ENCODE measurements around the gene NRG2. TPM values are rescaled to one million over a fixed set of nuclear protein-coding genes. Genes with fewer than 3 reads are reported as not detected.

Gene NRG2
- total and polyA plus RNA-seq, 4 donors, result 2.4 to 11.5 (median 7.3) TPM

DNA sequence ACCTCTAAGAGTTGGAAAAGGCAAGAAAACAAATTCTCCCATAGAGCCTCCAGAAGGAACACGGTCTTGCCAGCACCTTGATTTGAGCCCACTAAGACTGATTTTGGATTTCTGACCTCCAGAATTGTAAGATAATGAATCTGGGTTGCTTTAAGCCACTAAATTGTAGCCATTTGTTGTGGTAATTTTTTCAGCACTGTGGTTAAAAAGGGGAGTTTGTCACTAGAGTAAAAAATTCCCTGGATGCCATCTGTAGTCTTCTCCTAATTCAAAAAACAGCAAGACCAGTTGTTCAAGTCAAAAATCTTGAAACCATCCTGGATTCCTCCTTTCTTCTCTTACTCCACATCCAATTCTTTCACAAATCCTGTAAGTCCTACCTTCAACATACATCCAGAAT, 39.6 kb downstream of the NRG2 start:
- no peak overlapping the region for H3K27ac ChIP-seq (ENCODE audit: low read depth, low read length)
- no peaks in the 10 kb centered on the region for H3K9me3 ChIP-seq (ENCODE audit: control insufficient read depth, insufficient read depth, low read length)
- no peak for DNase-seq (ENCODE audit: low read depth in 4 of 6, low spot score in 6 of 6)
- H3K4me3 ChIP-seq (ENCODE audit: low read depth, low read length), result no peak overlapping the region
- H3K27me3 ChIP-seq (ENCODE audit: control insufficient read depth, insufficient read depth, low read length), result no peaks in the 10 kb centered on the region
- WGBS (ENCODE audit: insufficient coverage), result 91% methylated on average over 1 of the region's 1 CpG
- H3K36me3 ChIP-seq (ENCODE audit: control insufficient read depth, insufficient read depth, low read length), result no peaks in the 10 kb centered on the region
- peaks cover 5% of the 10 kb centered on the region for H3K4me1 ChIP-seq (ENCODE audit: control insufficient read depth, insufficient read depth, low read length)

DNA sequence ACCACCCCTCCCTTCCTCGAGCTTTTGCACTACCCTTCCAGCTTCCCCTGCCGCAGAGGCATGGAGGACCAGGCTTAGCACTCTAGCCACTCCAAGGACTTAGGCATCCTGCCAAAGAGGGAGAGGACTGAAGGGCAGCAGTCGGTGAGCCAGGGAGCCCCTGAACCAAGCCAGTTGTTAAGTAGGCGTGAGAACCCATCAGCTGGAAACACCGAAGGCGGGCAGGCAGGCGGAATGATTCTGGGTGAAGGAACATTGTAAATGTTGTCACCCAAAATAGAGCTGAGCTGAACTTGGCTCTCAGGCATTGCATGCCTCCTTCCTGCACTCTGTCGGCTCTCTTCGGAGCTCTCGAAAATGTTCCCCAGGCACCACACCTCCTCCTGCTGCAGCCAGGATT, 42.8 kb downstream of the NRG2 start:
- no peaks in the 10 kb centered on the region for H3K27me3 ChIP-seq (ENCODE audit: control insufficient read depth, insufficient read depth, low read length)
- DNase-seq (ENCODE audit: low read depth in 4 of 6, low spot score in 6 of 6), result peak in 1 of 6 donors; percentile 31
- H3K27ac ChIP-seq (ENCODE audit: low read depth, low read length), result no peak overlapping the region
- H3K4me1 ChIP-seq (ENCODE audit: control insufficient read depth, insufficient read depth, low read length), result peaks cover 5% of the 10 kb centered on the region
- no peaks in the 10 kb centered on the region for H3K36me3 ChIP-seq (ENCODE audit: control insufficient read depth, insufficient read depth, low read length)
- WGBS (ENCODE audit: insufficient coverage), result 78% methylated on average over 8 of the region's 10 CpGs
- no peaks in the 10 kb centered on the region for H3K9me3 ChIP-seq (ENCODE audit: control insufficient read depth, insufficient read depth, low read length)
- H3K4me3 ChIP-seq (ENCODE audit: low read depth, low read length), result no peak overlapping the region

DNA sequence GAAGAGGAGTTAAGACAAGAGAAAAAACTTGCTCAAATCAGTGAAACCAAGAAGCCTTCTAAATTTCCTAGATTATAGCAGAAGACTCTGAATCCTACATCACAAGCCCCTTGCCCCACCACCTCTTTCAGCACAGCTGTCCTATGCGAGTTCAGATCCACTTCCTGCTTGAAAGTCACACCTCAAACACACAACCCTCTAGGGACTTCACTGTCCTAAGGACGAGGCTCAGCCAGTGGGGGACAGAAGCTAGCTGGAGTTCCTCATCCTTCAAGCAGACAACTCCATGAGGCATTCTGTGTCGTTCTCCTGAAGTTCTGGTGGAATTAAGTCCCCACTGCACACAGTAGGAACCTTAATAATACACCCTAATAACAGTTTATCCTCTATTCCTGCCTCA, 44.3 kb downstream of the NRG2 start:
- peaks cover 5% of the 10 kb centered on the region for H3K4me1 ChIP-seq (ENCODE audit: control insufficient read depth, insufficient read depth, low read length)
- H3K27ac ChIP-seq (ENCODE audit: low read depth, low read length), result no peak overlapping the region
- no peak for DNase-seq (ENCODE audit: low read depth in 4 of 6, low spot score in 6 of 6)
- no peaks in the 10 kb centered on the region for H3K9me3 ChIP-seq (ENCODE audit: control insufficient read depth, insufficient read depth, low read length)
- no peaks in the 10 kb centered on the region for H3K36me3 ChIP-seq (ENCODE audit: control insufficient read depth, insufficient read depth, low read length)
- 82% methylated on average over 3 of the region's 3 CpGs for WGBS (ENCODE audit: insufficient coverage)
- no peak overlapping the region for H3K4me3 ChIP-seq (ENCODE audit: low read depth, low read length)
- H3K27me3 ChIP-seq (ENCODE audit: control insufficient read depth, insufficient read depth, low read length), result no peaks in the 10 kb centered on the region

DNA sequence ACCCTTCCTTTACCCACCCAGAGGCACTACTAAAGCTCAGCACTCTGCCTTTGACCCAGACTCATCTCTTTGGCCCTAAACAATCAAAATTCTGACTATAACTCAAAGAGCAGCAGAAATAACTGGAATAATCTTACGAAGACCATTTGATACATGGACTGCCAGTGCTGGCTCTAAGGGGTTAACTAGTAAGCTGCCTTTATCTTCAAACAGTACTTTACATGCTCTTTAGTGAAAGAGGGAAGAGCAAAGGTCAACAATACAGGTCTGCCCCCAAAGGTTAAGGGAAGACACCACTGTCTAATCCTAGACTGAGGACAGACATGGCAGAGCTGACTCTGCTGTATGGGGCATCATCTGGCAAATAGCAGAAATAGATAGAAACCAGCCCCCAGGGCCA, 45.8 kb downstream of the NRG2 start:
- peaks cover 5% of the 10 kb centered on the region for H3K4me1 ChIP-seq (ENCODE audit: control insufficient read depth, insufficient read depth, low read length)
- H3K4me3 ChIP-seq (ENCODE audit: low read depth, low read length), result no peak overlapping the region
- WGBS (ENCODE audit: insufficient coverage), result 100% methylated on average over 1 of the region's 1 CpG
- H3K9me3 ChIP-seq (ENCODE audit: control insufficient read depth, insufficient read depth, low read length), result no peaks in the 10 kb centered on the region
- no peaks in the 10 kb centered on the region for H3K27me3 ChIP-seq (ENCODE audit: control insufficient read depth, insufficient read depth, low read length)
- no peaks in the 10 kb centered on the region for H3K36me3 ChIP-seq (ENCODE audit: control insufficient read depth, insufficient read depth, low read length)
- DNase-seq (ENCODE audit: low read depth in 4 of 6, low spot score in 6 of 6), result no peak
- no peak overlapping the region for H3K27ac ChIP-seq (ENCODE audit: low read depth, low read length)

DNA sequence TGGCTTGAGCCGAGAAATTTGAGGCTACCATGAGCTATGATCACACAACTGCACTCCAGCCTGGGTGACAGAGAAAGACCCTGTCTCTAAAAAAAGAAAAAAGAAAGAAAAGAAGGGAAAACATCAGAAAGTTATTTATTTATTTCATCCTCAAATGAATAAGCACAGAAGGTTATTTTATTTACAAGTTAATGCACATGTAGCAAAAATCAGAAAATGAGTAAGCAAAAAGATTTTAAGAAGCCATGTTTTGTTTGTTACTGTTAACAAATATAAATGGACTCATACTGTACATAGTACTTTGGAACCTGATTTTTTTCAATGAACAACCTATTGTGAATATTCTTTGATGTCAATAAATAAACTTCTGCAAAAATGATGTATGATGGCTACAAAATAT, 47.2 kb downstream of the NRG2 start:
- Histone ChIP-seq H3K27ac (ENCODE audit: low read depth, low read length) (no peak overlapping the region), H3K27me3 (ENCODE audit: control insufficient read depth, insufficient read depth, low read length) (no peaks in the 10 kb centered on the region), H3K36me3 (ENCODE audit: control insufficient read depth, insufficient read depth, low read length) (no peaks in the 10 kb centered on the region), H3K4me3 (ENCODE audit: low read depth, low read length) (no peak overlapping the region), H3K9me3 (ENCODE audit: control insufficient read depth, insufficient read depth, low read length) (no peaks in the 10 kb centered on the region), H3K4me1 (ENCODE audit: control insufficient read depth, insufficient read depth, low read length) (peaks cover 5% of the 10 kb centered on the region)
- no CpG with 5 or more reads among the region's 1 CpG for WGBS (ENCODE audit: insufficient coverage)
- DNase-seq (ENCODE audit: low read depth in 4 of 6, low spot score in 6 of 6), result no peak

DNA sequence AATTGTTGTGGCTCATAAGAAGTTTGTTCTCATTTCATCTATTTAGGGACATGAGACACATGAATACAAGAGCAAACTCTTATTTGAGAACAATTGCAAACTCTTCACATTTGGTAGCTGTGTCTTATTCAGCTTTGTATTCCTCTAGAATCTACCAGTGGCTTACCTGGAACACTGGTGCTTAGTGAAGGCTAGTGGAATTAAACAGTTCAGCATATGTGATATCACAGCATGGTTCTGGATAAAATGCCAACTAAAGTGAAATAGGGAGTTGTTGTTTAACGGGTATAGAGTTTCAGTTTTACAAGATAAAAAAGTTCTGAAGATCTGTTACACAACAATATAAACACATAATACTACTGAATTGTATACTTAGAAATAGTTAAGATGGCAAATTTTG, 48.9 kb downstream of the NRG2 start:
- H3K27me3 ChIP-seq (ENCODE audit: control insufficient read depth, insufficient read depth, low read length), result no peaks in the 10 kb centered on the region
- no peak overlapping the region for H3K27ac ChIP-seq (ENCODE audit: low read depth, low read length)
- H3K4me1 ChIP-seq (ENCODE audit: control insufficient read depth, insufficient read depth, low read length), result no peaks in the 10 kb centered on the region
- no peak overlapping the region for H3K4me3 ChIP-seq (ENCODE audit: low read depth, low read length)
- no CpG with 5 or more reads among the region's 1 CpG for WGBS (ENCODE audit: insufficient coverage)
- no peaks in the 10 kb centered on the region for H3K36me3 ChIP-seq (ENCODE audit: control insufficient read depth, insufficient read depth, low read length)
- no peaks in the 10 kb centered on the region for H3K9me3 ChIP-seq (ENCODE audit: control insufficient read depth, insufficient read depth, low read length)
- no peak for DNase-seq (ENCODE audit: low read depth in 4 of 6, low spot score in 6 of 6)

DNA sequence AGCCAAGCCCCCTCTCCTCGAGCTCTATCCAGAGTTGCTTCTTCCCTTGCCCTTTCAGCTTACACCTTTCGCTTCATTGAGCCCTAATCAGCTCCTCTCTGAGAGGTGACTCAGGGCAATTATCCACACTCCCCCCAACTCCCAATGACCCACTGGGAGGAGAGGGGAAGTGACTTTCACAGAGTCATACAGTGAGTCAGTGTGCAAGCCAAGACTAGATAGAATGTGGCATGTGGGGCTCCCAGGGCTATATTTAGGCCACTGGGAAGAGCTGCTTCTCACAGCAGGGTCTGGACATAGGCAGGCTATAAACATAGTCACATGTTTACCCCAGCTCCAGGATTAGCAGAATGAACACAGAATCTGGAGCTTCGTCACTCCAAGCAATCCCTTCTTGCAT, 57.4 kb downstream of the NRG2 start:
- 25% methylated on average over 1 of the region's 3 CpGs for WGBS (ENCODE audit: insufficient coverage)
- Histone ChIP-seq H3K36me3 (ENCODE audit: control insufficient read depth, insufficient read depth, low read length) (no peaks in the 10 kb centered on the region), H3K4me3 (ENCODE audit: low read depth, low read length) (no peak overlapping the region), H3K27me3 (ENCODE audit: control insufficient read depth, insufficient read depth, low read length) (no peaks in the 10 kb centered on the region), H3K9me3 (ENCODE audit: control insufficient read depth, insufficient read depth, low read length) (no peaks in the 10 kb centered on the region), H3K27ac (ENCODE audit: low read depth, low read length) (no peak overlapping the region), H3K4me1 (ENCODE audit: control insufficient read depth, insufficient read depth, low read length) (peaks cover 26% of the 10 kb centered on the region)
- no peak for DNase-seq (ENCODE audit: low read depth in 4 of 6, low spot score in 6 of 6)

DNA sequence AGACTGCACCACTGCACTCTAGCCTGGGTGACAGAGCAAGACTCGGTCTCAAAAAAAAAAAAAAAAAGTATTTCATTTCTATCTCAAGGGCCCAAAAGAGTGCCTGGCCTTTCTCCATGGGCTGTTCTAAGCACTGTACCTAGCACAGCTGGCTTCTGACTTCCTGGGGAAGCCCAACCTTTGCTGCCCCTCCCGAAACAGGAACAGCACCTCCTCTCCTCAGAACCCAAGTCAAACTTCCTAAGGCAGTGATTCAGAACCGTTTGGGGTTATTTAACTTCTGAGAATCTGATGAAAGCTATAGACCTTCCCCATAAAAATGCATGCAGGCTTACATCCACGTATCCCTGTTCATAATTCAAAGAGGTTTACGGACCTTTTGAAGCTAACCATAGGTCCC, 57.8 kb downstream of the NRG2 start:
- Histone ChIP-seq H3K9me3 (ENCODE audit: control insufficient read depth, insufficient read depth, low read length) (no peaks in the 10 kb centered on the region), H3K4me3 (ENCODE audit: low read depth, low read length) (no peak overlapping the region), H3K4me1 (ENCODE audit: control insufficient read depth, insufficient read depth, low read length) (peaks cover 26% of the 10 kb centered on the region), H3K27ac (ENCODE audit: low read depth, low read length) (no peak overlapping the region), H3K27me3 (ENCODE audit: control insufficient read depth, insufficient read depth, low read length) (no peaks in the 10 kb centered on the region), H3K36me3 (ENCODE audit: control insufficient read depth, insufficient read depth, low read length) (no peaks in the 10 kb centered on the region)
- DNase-seq (ENCODE audit: low read depth in 4 of 6, low spot score in 6 of 6), result no peak
- 69% methylated on average over 3 of the region's 5 CpGs for whole genome bisulfite sequencing (ENCODE audit: insufficient coverage)

DNA sequence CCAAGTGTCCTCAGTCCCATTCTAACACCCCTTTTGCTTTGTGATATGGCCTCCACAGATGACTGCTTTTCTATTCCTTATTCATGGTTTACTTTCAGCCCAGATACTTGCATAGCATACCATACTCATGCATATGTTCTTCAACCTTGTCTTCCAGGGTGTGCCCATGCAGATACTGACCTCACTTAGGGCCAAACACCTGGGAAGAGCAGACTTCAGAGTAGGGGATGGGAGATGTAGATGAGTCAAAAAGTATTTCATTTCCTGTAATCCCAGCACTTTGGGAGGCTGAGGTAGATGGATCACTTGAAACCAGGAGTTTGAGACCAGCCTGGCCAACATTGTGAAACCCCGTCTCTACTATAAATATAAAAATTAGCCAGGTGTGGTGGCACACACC, 58.3 kb downstream of the NRG2 start:
- no CpG with 5 or more reads among the region's 1 CpG for WGBS (ENCODE audit: insufficient coverage)
- H3K36me3 ChIP-seq (ENCODE audit: control insufficient read depth, insufficient read depth, low read length), result no peaks in the 10 kb centered on the region
- no peak overlapping the region for H3K4me3 ChIP-seq (ENCODE audit: low read depth, low read length)
- no peaks in the 10 kb centered on the region for H3K9me3 ChIP-seq (ENCODE audit: control insufficient read depth, insufficient read depth, low read length)
- H3K27me3 ChIP-seq (ENCODE audit: control insufficient read depth, insufficient read depth, low read length), result no peaks in the 10 kb centered on the region
- peaks cover 26% of the 10 kb centered on the region for H3K4me1 ChIP-seq (ENCODE audit: control insufficient read depth, insufficient read depth, low read length)
- no peak overlapping the region for H3K27ac ChIP-seq (ENCODE audit: low read depth, low read length)
- DNase-seq (ENCODE audit: low read depth in 4 of 6, low spot score in 6 of 6), result no peak

DNA sequence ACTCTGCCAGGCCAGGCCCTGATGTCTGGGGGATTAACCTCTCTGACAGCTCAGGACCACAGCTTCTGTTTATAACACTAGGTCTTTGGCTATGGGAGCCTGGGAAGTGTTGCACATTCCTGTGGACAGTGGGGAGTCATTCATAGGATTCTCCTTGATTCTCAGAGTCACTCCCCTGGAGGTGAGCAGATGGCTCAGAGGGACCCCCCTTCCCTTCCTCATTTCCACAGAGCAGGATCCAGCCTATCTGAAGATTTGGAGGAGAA, 60.2 kb downstream of the NRG2 start:
- H3K4me3 ChIP-seq (ENCODE audit: low read depth, low read length), result no peak overlapping the region
- H3K27ac ChIP-seq (ENCODE audit: low read depth, low read length), result no peak overlapping the region

More for the DNA sequence above, 60.2 kb downstream of the NRG2 start:
- Histone ChIP-seq H3K4me1 (ENCODE audit: control insufficient read depth, insufficient read depth, low read length) (peaks cover 26% of the 10 kb centered on the region), H3K9me3 (ENCODE audit: control insufficient read depth, insufficient read depth, low read length) (no peaks in the 10 kb centered on the region), H3K27me3 (ENCODE audit: control insufficient read depth, insufficient read depth, low read length) (no peaks in the 10 kb centered on the region), H3K36me3 (ENCODE audit: control insufficient read depth, insufficient read depth, low read length) (no peaks in the 10 kb centered on the region)
- no peak for DNase-seq (ENCODE audit: low read depth in 4 of 6, low spot score in 6 of 6)

Measured in spinal cord (tissue), 10 donors.